Measurements from ENCODE around the gene FXYD5. TPM values are rescaled to one million over a fixed set of nuclear protein-coding genes. Genes with fewer than 3 reads are reported as not detected.

Gene FXYD5
- total RNA-seq, 2 experiments from 2014 or later, result 587 to 615 TPM

DNA sequence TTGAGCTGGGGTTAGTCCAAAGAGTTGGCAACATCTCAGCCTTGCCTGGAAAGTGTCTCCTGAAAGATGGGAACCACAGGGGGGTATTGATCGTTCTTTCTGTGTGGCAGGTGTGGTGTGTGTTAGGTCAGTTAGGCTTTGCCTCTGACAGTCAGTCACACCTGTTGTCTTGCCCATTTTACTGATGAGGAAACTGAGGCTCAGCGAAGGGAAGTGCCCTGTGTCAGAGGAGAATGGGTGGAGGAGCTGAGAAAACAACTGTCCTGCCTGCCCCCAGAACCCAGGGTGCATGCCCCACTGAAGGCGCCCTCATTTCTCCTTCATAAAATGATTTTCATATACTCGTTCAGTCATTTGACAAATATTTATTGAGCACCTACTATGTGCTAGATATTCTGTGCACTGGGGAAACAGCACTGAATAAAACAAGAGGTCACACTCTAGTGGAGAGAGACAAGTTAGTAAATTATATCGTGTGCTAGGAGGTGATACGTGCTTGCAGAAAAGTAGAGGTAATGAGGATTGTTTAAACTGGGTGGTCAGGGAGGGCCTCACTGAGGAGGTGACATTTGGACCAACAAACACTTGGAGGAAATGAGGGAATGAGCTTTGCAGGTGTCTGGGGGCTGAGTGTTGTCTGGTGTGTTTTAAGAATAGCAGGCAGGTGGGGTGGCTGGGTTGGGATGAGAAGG lies 1.6 kb downstream of the FXYD5 start:
- Mint-ChIP-seq H3K9me3 (no peaks in the 10 kb centered on the region), H3K36me3 (ENCODE audit: low read depth) (peaks cover 73% of the 10 kb centered on the region), H3K4me3 (peak overlapping the region; percentile 98), H3K27me3 (no peaks in the 10 kb centered on the region), H3K27ac (peak overlapping the region; percentile 98), H3K4me1 (ENCODE audit: low read depth) (peaks cover 70% of the 10 kb centered on the region)
- Histone ChIP-seq H3K4me1 (ENCODE audit: insufficient read depth, low read length) (peaks cover 58% of the 10 kb centered on the region), H3K27ac (ENCODE audit: low read depth in 1 of 2, low read length in 2 of 2) (peak overlapping the region; percentile 80 to 89), H3K4me3 (ENCODE audit: low read length) (peak overlapping the region; percentile 99), H3K36me3 (ENCODE audit: insufficient read depth, low read length) (peaks cover 50% of the 10 kb centered on the region), H3K27me3 (ENCODE audit: control insufficient read depth in 1 of 2, insufficient read depth in 2 of 2, low read length in 2 of 2) (no peaks in the 10 kb centered on the region), H3K9me3 (ENCODE audit: control insufficient read depth in 1 of 2, insufficient read depth in 1 of 2, low read length in 2 of 2) (no peaks in the 10 kb centered on the region)
- no peak for DNase-seq
- intact Hi-C loops (cut with DNase I, micrococcal nuclease), result loop anchor here (2.0 kb wide), 3 partner anchors 15 to 61 kb away; no protein-coding TSS in a partner anchor
- no peak for ATAC-seq (ENCODE audit: poor library complexity)
- POLR2A ChIA-PET, result interaction anchor here (0.8 to 1.3 kb wide), 3 partner anchors 13 to 56 kb away, joined by 3 to 6 read pairs (median 3); no protein-coding TSS in a partner anchor
- CTCF ChIA-PET, result no interaction called here
- TF ChIP-seq CTCF (IDR thresholded peaks at IDR 0.05), result no peak

DNA sequence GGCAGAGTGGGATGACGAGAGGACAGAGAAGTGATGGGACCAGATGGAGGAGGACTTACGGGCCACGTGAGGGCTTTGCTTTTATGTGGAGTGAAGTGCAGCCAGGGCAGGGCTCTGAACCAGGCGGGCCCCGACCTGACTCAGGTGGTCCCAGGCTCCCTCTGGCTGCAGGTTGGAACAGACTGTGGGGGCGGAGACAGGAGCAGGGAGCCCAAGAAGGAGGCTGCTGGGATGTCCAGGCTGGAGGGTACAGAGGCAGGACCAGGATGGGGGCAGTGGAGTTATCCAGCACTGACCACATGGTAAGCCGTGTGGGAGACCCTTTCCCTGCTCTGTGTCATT lies 2.1 kb downstream of the FXYD5 start:
- POLR2A ChIA-PET, result interaction anchor here (0.8 to 1.3 kb wide), 3 partner anchors 12 to 56 kb away, joined by 3 to 6 read pairs (median 3); no protein-coding TSS in a partner anchor
- intact Hi-C loops (cut with DNase I, micrococcal nuclease), result no loop called here

DNA sequence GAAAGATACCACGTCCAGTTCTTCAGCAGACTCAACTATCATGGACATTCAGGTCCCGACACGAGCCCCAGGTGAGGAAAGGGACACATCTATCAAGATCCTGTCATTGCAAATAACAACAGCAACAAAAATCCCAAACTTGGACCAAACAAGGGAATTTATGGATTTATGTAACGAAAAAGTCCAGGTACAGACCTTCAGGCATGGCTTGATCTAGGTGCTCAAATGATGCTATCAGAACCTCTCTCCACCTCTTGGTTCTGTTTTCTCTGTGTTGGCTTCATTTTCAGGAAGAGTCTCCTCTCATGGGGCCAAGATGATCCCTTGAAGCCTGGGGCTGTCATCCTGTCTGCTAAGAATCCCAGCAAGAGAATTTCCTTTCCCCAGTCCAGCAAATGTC lies 2.9 kb downstream of the FXYD5 start:
- peak overlapping the region; percentile 98 for H3K27ac Mint-ChIP-seq
- Histone ChIP-seq H3K36me3 (ENCODE audit: insufficient read depth, low read length) (peaks cover 63% of the 10 kb centered on the region), H3K4me3 (ENCODE audit: low read length) (no peak overlapping the region), H3K4me1 (ENCODE audit: insufficient read depth, low read length) (peaks cover 66% of the 10 kb centered on the region), H3K9me3 (ENCODE audit: control insufficient read depth in 1 of 2, insufficient read depth in 1 of 2, low read length in 2 of 2) (no peaks in the 10 kb centered on the region), H3K27me3 (ENCODE audit: control insufficient read depth in 1 of 2, insufficient read depth in 2 of 2, low read length in 2 of 2) (no peaks in the 10 kb centered on the region), H3K27ac (ENCODE audit: low read depth in 1 of 2, low read length in 2 of 2) (no peak overlapping the region)
- peaks cover 76% of the 10 kb centered on the region for H3K4me1 Mint-ChIP-seq (ENCODE audit: low read depth)
- H3K27me3 Mint-ChIP-seq, result no peaks in the 10 kb centered on the region
- ChIA-PET CTCF (interaction anchor here (1.0 kb wide), 1 partner anchor 23 kb away, joined by 3 read pairs; the partner anchor contains the start of gene LGI4), POLR2A (no interaction called here)
- DNase-seq (no peak), ATAC-seq (ENCODE audit: poor library complexity) (no peak)
- intact Hi-C loops (cut with DNase I, micrococcal nuclease), result no loop called here
- no peak for TF ChIP-seq CTCF (IDR thresholded peaks at IDR 0.05)
- peak overlapping the region; percentile 98 for H3K4me3 Mint-ChIP-seq
- peaks cover 86% of the 10 kb centered on the region for H3K36me3 Mint-ChIP-seq (ENCODE audit: low read depth)
- H3K9me3 Mint-ChIP-seq, result peaks cover 4% of the 10 kb centered on the region

More for the DNA sequence above, 2.1 kb downstream of the FXYD5 start:
- Mint-ChIP-seq H3K9me3 (no peaks in the 10 kb centered on the region), H3K4me3 (peak overlapping the region; percentile 98), H3K4me1 (ENCODE audit: low read depth) (peaks cover 75% of the 10 kb centered on the region), H3K36me3 (ENCODE audit: low read depth) (peaks cover 78% of the 10 kb centered on the region), H3K27me3 (no peaks in the 10 kb centered on the region), H3K27ac (peak overlapping the region; percentile 98)
- H3K27ac ChIP-seq (ENCODE audit: low read depth in 1 of 2, low read length in 2 of 2), result peak overlapping the region; percentile 80 to 89
- CTCF ChIA-PET, result interaction anchor here (1.0 kb wide), 1 partner anchor 22 kb away, joined by 3 read pairs; the partner anchor contains the start of gene LGI4
- peaks cover 61% of the 10 kb centered on the region for H3K4me1 ChIP-seq (ENCODE audit: insufficient read depth, low read length)
- H3K27me3 ChIP-seq (ENCODE audit: control insufficient read depth in 1 of 2, insufficient read depth in 2 of 2, low read length in 2 of 2), result no peaks in the 10 kb centered on the region
- H3K4me3 ChIP-seq (ENCODE audit: low read length), result peak overlapping the region; percentile 99
- peaks cover 55% of the 10 kb centered on the region for H3K36me3 ChIP-seq (ENCODE audit: insufficient read depth, low read length)
- no peak for TF ChIP-seq CTCF (IDR thresholded peaks at IDR 0.05)
- no peak for DNase-seq
- ATAC-seq (ENCODE audit: poor library complexity), result no peak
- H3K9me3 ChIP-seq (ENCODE audit: control insufficient read depth in 1 of 2, insufficient read depth in 1 of 2, low read length in 2 of 2), result no peaks in the 10 kb centered on the region

All from CD4-positive, alpha-beta T cell (primary cell).